ENCODE measurements around the gene OR51E2. TPM values are rescaled to one million over a fixed set of nuclear protein-coding genes. Genes with fewer than 3 reads are reported as not detected.
"Not testable (repeated sequence)": the region's sequence is repeated elsewhere in the genome, so short reads cannot be mapped to it uniquely, and the experiment has no call there.

Gene OR51E2, protein sequence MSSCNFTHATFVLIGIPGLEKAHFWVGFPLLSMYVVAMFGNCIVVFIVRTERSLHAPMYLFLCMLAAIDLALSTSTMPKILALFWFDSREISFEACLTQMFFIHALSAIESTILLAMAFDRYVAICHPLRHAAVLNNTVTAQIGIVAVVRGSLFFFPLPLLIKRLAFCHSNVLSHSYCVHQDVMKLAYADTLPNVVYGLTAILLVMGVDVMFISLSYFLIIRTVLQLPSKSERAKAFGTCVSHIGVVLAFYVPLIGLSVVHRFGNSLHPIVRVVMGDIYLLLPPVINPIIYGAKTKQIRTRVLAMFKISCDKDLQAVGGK
- total RNA-seq = 0.30 TPM
- long read RNA-seq = 0 reads

DNA sequence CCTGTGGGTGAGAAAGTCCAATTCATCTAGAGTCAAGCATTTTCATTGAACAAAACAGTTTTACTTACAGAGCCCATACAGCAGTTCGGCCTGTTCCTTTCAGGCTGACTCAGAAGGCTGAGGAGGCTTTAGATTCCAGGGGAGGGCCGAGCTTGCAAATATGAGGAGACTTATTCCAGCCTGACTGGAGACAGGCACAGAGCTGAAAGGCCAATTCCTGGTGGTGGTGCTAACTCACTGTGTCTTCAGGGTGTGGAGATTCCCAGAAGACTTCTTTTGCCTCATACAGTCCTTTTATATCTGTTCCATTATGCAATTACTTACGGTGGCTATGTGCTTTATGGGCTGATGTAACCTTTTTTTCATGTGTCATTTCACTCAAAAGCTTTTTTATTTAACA, at the start of gene OR51E2:
TSS of gene OR51E2 (minus strand) at position 269 of the 400 bp plus-strand sequence. CDS start 15,142 bp downstream, outside the sequence.
- DNase-seq (ENCODE audit: missing footprints) (no peak), ATAC-seq (no peak)
- intact Hi-C loops (cut with DNase I) = no loop called here

DNA sequence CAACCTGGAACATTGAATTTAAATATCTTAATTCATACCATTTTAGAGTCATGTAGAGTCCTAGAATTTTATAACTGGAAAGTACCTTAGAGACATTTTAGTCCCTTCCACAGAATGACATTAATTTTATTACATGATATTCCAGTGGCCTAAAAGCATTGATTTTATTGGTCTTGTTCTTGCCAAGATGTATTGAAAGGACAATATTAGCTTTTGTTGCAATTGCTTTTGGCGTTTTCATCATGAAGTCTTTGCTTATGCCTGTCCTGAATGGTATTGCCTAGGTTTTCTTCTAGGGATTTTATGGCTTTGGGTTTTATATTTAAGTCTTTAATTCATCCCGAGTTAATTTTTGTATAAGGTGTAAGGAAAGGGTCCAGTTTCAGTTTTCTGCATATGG, 43.1 kb upstream of the OR51E2 start:
- intact Hi-C loops (cut with DNase I) = no loop called here
- DNase-seq (ENCODE audit: missing footprints) (no peak), ATAC-seq (no peak)

DNA sequence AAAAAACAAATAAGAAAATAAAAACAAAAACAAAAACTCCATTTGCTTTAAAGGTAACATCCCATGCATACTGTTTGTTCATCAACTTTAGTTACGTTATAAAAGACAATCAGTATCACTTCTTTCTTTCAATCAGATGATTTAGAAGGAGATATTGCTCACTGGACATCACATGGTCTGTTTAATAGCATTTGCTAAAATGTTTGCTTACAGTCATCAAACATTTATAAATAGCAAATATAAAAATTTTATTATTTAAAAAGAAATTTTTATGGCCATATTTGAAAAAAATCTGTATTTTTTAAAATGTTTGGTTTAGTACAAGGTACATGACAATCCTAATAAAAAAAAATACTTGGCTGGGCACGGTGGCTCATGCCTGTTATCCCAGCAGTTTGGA, 29.5 kb upstream of the OR51E2 start:
- intact Hi-C loops (cut with DNase I) = no loop called here
- ATAC-seq = no peak

DNA sequence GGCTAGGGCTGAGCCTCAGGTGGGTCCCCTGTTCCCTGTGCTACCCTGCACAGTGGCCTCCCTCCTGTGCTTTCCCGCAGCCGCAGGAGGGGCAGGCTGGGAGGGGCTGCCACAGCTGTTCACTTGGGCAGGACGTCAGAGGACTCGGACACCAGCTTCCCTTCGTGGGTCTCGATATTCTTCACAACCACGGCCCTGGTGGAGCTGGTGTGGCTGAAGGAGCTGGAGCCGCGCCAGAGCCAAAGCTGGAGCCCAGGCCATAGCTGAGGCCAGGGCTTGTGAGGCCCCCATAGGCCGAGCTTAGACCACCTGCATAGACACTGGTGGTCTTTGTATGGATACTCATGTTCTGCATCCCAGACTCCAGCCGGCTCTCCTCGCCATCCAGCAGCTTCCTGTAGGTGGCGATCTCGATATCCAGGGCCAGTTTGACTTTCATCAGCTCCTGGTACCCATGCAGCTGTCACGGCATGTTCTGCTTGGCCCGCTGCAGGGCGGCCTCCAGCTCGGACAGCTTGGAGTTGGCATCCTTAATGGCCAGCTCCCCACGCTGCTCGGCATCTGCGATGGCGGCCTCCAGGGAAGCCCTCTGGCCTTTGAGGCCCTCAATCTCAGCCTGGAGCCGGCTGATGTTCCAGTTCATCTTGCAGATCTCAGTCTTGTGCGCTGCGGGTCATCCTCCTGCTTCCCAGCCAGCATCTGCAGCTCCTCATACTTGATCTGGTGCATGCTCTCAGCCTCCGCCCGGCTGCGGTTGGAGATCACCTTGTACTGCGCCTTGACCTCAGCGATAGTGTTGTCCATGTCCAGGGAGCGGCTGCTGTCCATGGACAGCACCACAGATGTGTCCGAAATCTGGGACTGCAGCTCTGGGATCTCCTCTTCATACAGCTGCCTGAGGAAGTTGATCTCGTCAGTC, 25.2 kb upstream of the OR51E2 start:
- intact Hi-C loops (cut with DNase I); ATAC-seq; DNase-seq (ENCODE audit: missing footprints): not testable (repeated sequence)

More for the DNA sequence above, 29.5 kb upstream of the OR51E2 start:
- DNase-seq (ENCODE audit: missing footprints) = no peak

DNA sequence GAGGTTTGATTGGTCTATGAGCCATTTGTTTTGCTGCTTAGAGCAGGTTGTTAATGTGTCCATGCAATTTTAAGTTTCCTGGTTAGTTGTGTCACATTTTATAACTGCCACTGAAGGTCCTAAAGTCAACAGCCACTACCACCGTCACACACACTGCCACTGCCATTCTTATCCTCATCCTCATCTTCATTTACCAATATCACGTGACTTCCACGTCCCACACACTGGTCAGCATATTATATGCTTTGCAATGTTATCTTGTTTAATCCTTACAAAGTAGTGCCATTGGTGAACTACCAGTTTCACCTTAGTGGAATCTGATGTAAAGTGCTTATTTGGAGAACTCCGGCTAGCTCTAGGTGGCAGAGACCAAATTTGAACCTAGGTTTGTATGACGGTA, 16.6 kb upstream of the OR51E2 start:
- intact Hi-C loops (cut with DNase I) = no loop called here

DNA sequence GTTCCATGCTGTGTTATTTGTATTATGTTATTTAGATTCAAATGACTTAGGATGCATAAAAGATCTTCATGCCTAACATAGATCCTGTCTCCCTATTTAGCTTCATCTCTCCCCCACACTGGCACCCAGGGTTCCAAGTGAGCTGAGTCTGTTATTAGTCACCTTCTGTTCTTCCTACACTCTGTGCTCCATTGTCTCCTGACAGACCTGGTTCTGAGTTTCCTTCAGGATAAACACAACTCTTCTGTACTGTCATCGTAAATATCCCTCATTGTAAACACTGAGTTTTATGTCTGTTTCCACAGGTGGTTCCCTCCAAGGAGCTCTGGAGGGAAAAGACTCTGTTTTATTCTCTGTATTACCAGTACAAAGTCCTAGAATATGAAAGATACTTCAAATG, 15.6 kb upstream of the OR51E2 start:
- DNase-seq (ENCODE audit: missing footprints) = no peak
- no peak for ATAC-seq
- intact Hi-C loops (cut with DNase I) = no loop called here

More for the DNA sequence above, 16.6 kb upstream of the OR51E2 start:
- ATAC-seq (no peak), DNase-seq (ENCODE audit: missing footprints) (no peak)

DNA sequence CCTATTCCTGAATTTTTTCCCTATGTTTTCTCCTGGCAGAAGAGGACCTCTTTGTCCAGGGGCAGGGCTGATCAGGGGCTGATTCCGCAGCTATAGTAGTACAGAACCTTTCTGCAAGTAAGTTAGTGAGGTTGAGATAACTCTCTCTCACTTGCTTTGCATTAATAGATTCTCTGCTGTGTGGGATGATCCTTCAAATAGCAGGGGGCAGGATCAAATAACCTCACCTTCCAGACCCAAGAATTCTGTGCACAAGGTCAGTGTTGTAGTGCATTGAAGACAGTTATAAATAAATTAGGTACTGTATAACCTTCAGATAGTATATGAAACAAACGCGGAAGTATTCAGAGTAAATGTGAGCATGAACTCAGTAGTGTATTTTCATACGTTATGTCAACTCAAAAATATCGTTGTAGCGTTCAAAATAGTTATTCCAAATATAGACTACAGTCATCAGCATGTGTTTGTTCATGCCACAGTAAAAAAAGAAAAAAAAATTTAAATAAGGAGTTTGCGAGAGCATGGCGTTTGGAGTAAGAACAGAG, 7.2 kb upstream of the OR51E2 start:
- DNase-seq (ENCODE audit: missing footprints) (no peak), ATAC-seq (no peak)
- intact Hi-C loops (cut with DNase I) = no loop called here

DNA sequence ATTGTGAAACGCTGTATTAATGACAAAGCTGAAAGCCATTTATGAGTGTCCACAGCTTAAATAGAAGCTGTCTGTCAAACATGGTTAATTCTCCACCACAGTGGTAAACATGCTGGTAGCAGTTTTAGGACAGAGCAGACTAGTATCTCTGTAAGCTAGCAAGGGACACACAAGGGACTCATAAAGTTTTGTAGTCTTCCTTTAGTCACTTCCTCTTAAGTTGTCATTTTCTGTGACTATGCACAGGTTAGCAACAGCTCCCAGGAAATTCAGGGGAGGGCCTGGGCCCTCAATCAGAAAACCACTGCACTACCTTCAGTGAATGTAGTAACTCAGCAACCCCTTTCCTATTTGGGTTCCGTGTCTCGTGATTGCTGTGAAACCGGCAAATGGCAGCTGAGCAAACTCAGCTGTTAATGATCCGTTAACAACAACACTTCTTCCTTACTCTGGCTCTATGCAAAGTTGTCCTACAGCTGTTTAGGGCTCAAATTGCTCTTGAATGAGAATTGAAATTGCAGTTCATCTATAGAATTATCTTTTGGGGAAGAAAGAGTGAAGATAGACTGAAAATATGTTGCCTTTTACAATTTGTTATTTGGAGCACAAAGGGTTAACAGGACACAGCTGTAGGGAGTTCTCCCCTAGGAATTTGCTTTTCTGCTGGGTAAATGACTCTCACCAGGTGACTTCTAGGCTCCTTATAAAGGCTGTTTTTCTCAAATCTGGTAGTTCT, 6.6 kb upstream of the OR51E2 start, which contains the start of gene MMP26:
TSS of gene MMP26 (plus strand) at position 731 of the 736 bp plus-strand sequence.
- intact Hi-C loops (cut with DNase I) = no loop called here

DNA sequence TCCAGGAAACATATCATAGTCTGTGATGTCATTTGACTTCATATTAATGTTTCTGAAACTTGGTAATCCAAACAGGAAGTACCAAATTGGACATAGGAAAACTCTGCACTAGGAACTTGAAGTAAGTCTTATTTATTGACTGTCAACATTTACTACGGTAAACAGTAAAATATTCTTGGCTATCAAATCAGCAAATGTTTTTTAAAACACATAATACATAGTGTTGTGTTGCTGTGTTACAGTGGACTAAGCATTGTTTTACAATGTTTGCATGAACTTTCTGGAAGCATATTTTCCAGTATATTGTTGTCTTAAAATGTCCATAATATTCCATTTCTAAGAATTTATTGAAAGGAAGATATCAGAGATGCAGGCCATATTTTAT, 2.8 kb upstream of the OR51E2 start:
- DNase-seq (ENCODE audit: missing footprints) = no peak
- ATAC-seq = no peak
- intact Hi-C loops (cut with DNase I) = no loop called here

More for the DNA sequence above, 6.6 kb upstream of the OR51E2 start, which contains the start of gene MMP26:
- no peak for DNase-seq (ENCODE audit: missing footprints)
- no peak for ATAC-seq

DNA sequence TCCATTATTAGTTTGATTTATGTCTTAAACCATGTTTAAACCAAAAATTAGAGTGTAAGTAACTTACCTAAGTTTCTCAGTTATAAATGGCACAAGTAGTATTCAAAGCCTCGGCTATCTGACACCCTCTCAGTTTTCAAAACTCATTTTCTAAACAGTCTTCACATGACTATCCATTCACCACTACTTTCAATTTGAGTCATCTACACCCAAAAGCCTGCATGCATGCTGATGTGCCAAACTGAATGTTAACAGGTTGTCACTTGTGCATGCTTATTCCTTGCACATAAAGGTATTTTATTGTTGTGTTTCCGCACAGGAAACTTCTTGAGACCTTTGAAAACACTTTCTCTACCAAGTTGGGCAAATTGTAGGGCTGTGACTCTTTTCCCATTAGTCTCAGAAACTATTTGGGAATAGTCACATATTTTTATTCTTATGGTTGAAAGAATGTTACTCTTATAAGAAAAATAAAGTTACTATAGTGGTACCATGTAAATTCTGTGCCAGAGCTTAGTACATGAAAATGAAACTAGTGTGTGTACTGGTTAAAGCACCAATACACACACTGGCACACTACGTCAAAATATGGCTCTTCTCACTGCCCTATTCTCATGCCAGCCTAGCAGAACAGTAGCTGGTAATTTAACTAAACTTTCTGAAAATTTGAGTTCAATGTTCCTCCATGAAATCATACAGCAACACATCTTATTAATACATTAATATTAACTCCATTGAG, 2.2 kb upstream of the OR51E2 start:
- intact Hi-C loops (cut with DNase I) = no loop called here
- DNase-seq (ENCODE audit: missing footprints) (no peak), ATAC-seq (no peak)

DNA sequence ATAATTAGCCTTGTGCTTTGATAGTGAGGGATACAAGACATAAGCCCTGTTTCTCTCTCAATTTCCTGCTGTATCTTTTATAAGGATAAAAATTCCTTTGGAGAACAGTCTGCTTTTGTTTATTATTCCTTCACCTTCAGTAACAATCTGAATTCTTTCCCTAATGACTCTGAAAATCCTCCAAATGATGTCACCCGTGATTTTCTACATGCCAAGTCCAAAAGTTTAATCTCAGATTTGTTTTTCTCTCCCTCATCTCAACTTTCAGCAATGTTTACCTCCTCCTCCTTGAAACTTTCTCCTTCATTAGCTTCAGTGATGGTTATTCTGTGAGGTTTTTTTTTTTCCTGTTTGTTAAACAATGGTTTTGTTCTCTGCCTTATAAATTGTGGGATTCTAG, 2.2 kb downstream of the OR51E2 start:
- intact Hi-C loops (cut with DNase I) = no loop called here
- DNase-seq (ENCODE audit: missing footprints) = no peak
- ATAC-seq = no peak

DNA sequence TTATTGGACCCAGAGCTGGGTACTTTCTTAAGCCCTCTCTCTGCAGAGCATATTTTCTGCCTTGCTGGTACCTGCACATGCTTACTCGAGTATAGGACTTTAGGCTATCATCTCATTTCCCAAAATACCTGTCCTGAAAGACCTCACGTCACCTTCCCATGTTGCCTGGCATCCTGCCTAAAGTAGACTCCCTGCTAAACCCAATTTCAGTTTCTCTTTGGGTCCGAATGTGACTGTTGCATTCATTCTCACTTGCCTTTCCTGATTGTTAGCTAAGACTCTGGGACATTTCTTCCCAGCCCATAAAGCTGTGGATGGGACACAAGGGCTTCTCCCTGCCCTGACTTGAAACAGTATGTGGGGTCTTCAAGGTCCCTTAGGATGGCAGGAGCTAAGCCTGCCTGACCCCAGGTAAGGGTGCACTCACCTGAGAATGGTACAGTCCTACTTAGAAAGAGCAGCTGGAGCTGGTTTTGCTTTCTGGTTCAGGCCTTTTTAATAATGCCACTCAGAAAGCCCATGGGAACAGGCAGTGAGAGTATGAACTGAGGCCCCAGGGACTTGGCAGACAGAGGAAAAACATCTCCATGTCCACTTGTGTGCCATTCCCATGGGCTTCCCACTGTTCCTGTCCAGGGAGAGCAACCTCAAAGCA, 12.9 kb downstream of the OR51E2 start:
- no peak for DNase-seq (ENCODE audit: missing footprints)
- no peak for ATAC-seq
- intact Hi-C loops (cut with DNase I) = no loop called here

DNA sequence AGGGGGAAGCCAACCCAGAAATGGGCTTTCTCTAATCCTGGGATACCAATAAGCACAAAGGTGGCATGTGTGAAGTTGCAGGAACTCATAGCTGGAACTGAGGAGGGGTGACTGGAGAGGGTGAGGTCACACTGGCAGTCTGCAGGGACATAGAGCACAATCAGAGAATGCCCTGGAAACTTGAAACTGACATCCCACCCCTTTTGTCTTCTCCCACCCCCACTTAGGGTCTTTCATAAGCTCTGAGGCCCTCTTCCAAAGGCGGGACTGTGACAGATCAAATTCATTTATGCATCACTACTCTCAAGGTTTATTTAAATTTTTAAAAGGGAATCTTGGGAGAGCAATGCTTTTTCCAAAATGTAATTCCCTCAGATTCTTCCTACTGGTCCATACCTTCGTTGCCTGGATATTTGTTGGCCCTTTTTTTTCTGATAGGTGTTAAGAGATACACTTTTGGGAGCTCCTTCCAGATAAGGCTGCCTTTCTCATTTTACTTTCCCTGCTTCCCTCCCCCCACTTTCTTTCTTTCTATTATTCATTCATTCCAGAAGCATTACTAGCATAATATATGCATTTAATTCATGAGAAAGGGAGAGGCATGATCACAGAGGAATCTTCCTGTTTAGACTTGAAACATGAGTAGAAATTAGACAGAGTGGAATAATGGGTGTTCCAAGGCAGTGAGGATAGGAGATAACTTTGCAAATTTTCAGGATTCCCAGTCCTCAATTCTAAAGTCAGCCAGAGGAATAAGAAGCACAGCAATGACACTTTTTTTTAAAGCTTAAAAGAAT, 14.8 kb downstream of the OR51E2 start:
- DNase-seq (ENCODE audit: missing footprints) = no peak
- ATAC-seq = no peak
- intact Hi-C loops (cut with DNase I) = no loop called here

DNA sequence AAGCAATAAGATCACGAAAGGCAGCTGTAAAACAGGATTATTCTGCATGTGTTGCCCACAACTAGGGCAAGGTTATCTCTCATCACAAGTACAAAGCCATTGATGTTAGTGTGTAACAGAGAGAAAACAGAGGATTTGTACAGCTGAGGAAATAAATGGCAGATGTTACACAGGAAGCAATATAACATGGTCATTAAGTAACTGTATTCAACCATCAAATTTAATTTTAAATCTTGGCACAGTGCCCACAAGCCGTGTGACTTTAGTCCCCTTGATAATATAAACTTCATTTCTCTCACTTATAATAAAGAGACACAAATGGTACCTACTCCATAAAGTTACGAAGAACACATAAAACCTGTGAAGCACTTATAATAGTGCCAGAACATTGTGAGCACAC, 17.3 kb downstream of the OR51E2 start:
- no peak for DNase-seq (ENCODE audit: missing footprints)
- intact Hi-C loops (cut with DNase I) = no loop called here
- ATAC-seq = no peak

DNA sequence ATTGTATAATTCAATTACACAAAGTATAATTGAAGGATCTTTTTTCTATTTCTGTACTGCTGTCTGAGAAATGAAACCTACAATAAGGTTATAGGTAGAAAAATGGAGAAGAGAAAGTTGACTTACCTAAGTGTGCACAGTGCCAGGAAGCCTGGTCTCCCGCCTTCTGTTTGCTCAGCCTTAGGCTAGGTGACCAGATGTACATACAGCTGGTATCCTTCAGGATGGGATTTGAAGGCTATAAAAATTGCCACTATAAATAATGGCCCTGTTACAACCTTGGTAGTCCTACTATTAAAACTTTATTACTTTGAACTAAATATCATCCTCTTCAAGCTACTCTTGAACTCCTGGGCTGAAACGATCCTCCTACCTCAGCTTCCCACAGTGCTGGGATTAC, 19.7 kb downstream of the OR51E2 start:
- intact Hi-C loops (cut with DNase I) = no loop called here
- no peak for DNase-seq (ENCODE audit: missing footprints)
- no peak for ATAC-seq

DNA sequence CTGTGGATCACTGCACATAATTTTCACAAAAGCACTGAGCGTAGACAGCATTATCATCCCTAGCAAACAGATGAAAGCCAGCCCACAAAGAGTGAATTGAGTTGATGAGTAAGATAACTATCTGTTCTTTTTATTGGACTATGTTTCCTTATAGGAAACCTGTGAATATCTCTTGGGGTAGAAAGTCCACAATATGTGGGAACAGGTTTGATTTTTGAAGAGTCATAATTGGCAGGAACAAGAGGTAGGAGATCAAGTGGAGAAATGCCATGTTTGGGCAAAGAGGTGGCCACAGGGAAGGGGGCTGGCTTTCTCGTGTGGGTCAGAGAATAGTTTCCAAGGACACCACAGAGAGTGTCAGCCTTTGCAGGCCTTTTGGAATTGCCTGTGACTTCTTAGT, 23.9 kb downstream of the OR51E2 start:
- intact Hi-C loops (cut with DNase I) = no loop called here
- ATAC-seq (no peak), DNase-seq (ENCODE audit: missing footprints) (no peak)

DNA sequence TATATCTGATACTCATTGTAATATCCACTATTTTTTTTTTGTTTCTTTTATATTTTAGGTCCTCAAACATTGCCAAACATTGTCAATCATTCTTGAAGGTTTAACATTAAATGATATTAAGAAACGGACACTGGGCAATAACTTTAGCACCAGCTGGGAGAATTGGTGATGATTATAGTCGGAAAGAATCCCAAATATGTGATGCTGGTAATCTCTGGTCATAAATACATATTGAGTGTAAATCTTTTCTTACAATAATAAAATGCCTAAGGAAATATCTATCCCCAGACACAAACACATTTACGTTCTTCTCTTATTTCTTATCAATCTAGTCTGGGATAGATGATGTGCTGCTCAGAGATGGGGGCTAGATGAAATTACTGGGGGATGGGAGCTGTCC, 25.2 kb downstream of the OR51E2 start:
- ATAC-seq (no peak), DNase-seq (ENCODE audit: missing footprints) (no peak)
- intact Hi-C loops (cut with DNase I) = no loop called here

Data from Right ventricle myocardium inferior (tissue), 1 donor.